ENCODE results near the gene ZNF684.

Gene ZNF684

GRCh38 chr1:40575336-40575735 lies 43.9 kb downstream of the ZNF684 start:
- DNase-seq: no peak

GRCh38 chr1:40582116-40582515 lies 50.7 kb downstream of the ZNF684 start:
- no peak for DNase-seq

GRCh38 chr1:40583980-40584379 lies 52.5 kb downstream of the ZNF684 start:
- no peak for DNase-seq

- DNase-seq: no peak
These were observed 57.1 kb downstream of the ZNF684 start for GRCh38 chr1:40588586-40588985.

GRCh38 chr1:40592107-40592803 lies 60.8 kb downstream of the ZNF684 start:
- DNase-seq: no peak

- DNase-seq: no peak
These were observed 62.2 kb downstream of the ZNF684 start for GRCh38 chr1:40593449-40594186.

GRCh38 chr1:40594187-40594531 lies 62.7 kb downstream of the ZNF684 start:
- no peak for DNase-seq

- DNase-seq: no peak
These were observed 64.2 kb downstream of the ZNF684 start for GRCh38 chr1:40595623-40596022.

Data from activated naive CD4-positive, alpha-beta T cell treated with anti-CD3 and anti-CD28 coated beads, Interleukin-2, amount 50 U/mL, for 16 hours (primary cell).